Fibroblast of peridontal ligament (primary cell): ENCODE results near the gene AP5Z1.
"Not testable (repeated sequence)": the region's sequence is repeated elsewhere in the genome, so short reads cannot be mapped to it uniquely, and the experiment has no call there.

Source experiments
- DNase-seq: peaks from one replicate; pipeline ENCODE4 v3.0.0-alpha.2; 2010; ENCODE audit errors: extremely low read depth

Gene AP5Z1

GRCh38 chr7:4802577-4802976 lies 27.2 kb downstream of the AP5Z1 start:
- not testable (repeated sequence) for DNase-seq

GRCh38 chr7:4803397-4804241 lies 28.2 kb downstream of the AP5Z1 start:
- DNase-seq, result no peak

GRCh38 chr7:4805110-4805983 lies 29.9 kb downstream of the AP5Z1 start:
- no peak for DNase-seq

GRCh38 chr7:4805984-4806300 lies 30.5 kb downstream of the AP5Z1 start:
- DNase-seq, result no peak

- DNase-seq, result no peak
These were observed 31.7 kb downstream of the AP5Z1 start for GRCh38 chr7:4806983-4807597.

- DNase-seq, result no peak
These were observed 32.2 kb downstream of the AP5Z1 start for GRCh38 chr7:4807598-4808016.

GRCh38 chr7:4808026-4808425 lies 32.6 kb downstream of the AP5Z1 start:
- no peak for DNase-seq

GRCh38 chr7:4808565-4808964 lies 33.1 kb downstream of the AP5Z1 start:
- DNase-seq, result no peak

- no peak for DNase-seq
These were observed 33.7 kb downstream of the AP5Z1 start for GRCh38 chr7:4809091-4809591.

GRCh38 chr7:4809666-4810065 lies 34.2 kb downstream of the AP5Z1 start:
- DNase-seq, result no peak

GRCh38 chr7:4814433-4814832 lies 39.0 kb downstream of the AP5Z1 start:
- no peak for DNase-seq

- no peak for DNase-seq
These were observed 39.7 kb downstream of the AP5Z1 start for GRCh38 chr7:4815121-4815520.

- no peak for DNase-seq
These were observed 40.4 kb downstream of the AP5Z1 start for GRCh38 chr7:4815609-4816418.

GRCh38 chr7:4816419-4817080 lies 41.1 kb downstream of the AP5Z1 start:
- DNase-seq, result no peak

- no peak for DNase-seq
These were observed 41.9 kb downstream of the AP5Z1 start for GRCh38 chr7:4817178-4817901.

GRCh38 chr7:4818000-4818794 lies 42.8 kb downstream of the AP5Z1 start:
- no peak for DNase-seq

- no peak for DNase-seq
These were observed 44.4 kb downstream of the AP5Z1 start for GRCh38 chr7:4819560-4820404.

- no peak for DNase-seq
These were observed 45.1 kb downstream of the AP5Z1 start for GRCh38 chr7:4820405-4820966.
